A673 (cell line): Measurements from ENCODE around the gene MTHFD1.

Experiments used
- EZH2 ChIP-seq: fragments of 200-600 bp; sonication (generic); IDR thresholded peaks from 2 replicates; pipeline ENCODE4 v1.6.1; 2017; ENCODE audit warnings: borderline replicate concordance, low read depth, mild to moderate bottlenecking, mixed read lengths, antibody characterized with exemption, low read length; ENCODE audit not compliant: poor library complexity, severe bottlenecking
- TF ChIP-seq, protein P1 (sequence below): fragments of 300-800, 200-600 bp; sonication (generic); conservative IDR thresholded peaks from 2 replicates; pipeline ENCODE4 v1.5.1; 2017; ENCODE audit warnings: low read depth, mild to moderate bottlenecking, antibody characterized with exemption, low read length, moderate library complexity, mixed read lengths

DNA sequence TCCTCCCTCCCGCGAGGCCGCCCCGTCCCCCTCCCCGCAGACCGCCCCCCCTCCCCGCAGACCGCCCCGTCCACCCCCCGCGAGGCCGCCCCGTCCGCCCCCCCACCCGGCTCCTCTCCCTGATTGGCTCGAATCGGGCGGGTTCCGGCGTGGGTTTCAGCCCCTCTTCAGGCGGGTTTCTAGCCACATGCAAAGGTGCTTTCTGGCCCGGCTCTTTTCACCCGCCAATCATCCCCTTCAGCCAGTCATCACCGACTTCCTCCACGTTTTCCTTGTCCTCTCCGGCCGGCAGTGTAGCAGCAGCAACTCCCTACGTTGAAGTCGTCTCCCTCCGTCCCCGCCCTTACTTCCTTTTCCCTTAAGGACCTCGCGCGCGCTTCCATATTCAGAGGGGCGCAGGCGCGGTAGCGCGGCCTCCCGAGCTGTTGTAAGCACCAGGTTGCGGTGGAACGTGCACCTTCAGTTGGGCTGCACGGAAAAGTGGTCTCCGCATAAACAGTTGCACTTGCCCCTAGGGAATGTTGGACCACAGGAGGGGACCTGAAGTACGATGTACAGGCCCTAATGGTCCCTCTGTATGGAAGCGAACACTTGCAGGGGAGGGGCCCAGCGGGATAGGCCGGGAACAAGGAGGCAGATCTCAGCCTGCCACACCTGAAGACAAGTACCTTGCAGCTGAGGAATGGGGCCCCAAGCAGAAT lies 49.4 kb upstream of the MTHFD1 start:
- TF ChIP-seq, protein P1, sequence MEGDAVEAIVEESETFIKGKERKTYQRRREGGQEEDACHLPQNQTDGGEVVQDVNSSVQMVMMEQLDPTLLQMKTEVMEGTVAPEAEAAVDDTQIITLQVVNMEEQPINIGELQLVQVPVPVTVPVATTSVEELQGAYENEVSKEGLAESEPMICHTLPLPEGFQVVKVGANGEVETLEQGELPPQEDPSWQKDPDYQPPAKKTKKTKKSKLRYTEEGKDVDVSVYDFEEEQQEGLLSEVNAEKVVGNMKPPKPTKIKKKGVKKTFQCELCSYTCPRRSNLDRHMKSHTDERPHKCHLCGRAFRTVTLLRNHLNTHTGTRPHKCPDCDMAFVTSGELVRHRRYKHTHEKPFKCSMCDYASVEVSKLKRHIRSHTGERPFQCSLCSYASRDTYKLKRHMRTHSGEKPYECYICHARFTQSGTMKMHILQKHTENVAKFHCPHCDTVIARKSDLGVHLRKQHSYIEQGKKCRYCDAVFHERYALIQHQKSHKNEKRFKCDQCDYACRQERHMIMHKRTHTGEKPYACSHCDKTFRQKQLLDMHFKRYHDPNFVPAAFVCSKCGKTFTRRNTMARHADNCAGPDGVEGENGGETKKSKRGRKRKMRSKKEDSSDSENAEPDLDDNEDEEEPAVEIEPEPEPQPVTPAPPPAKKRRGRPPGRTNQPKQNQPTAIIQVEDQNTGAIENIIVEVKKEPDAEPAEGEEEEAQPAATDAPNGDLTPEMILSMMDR = no peak
- no peak for TF ChIP-seq EZH2
